ENCODE results near the gene STYXL1.
A peak's percentile ranks its signal among the peaks of the same experiment; 100 is the strongest.
"Not testable (repeated sequence)": the region's sequence is repeated elsewhere in the genome, so short reads cannot be mapped to it uniquely, and the experiment has no call there.

The STYXL1 gene

GRCh38 chr7:76064208-76064970 is 16.6 kb upstream of the STYXL1 start:
- DNase-seq (ENCODE audit: low spot score): peak; percentile 13
- in situ Hi-C loops (cut with MboI; ENCODE audit: low sequenced_read_pairs, unreplicated experiment): no loop called here
- no peak for TF ChIP-seq CTCF (IDR thresholded peaks at IDR 0.05; ENCODE audit: borderline replicate concordance, control extremely low read depth, extremely low read depth, insufficient read depth, missing control alignments)

- no peak for DNase-seq (ENCODE audit: low spot score)
- no peak for TF ChIP-seq CTCF (IDR thresholded peaks at IDR 0.05; ENCODE audit: borderline replicate concordance, control extremely low read depth, extremely low read depth, insufficient read depth, missing control alignments)
- in situ Hi-C loops (cut with MboI; ENCODE audit: low sequenced_read_pairs, unreplicated experiment): no loop called here
These were observed 15.7 kb upstream of the STYXL1 start for GRCh38 chr7:76063525-76063924.

GRCh38 chr7:76063114-76063513 is 15.3 kb upstream of the STYXL1 start:
- TF ChIP-seq CTCF (IDR thresholded peaks at IDR 0.05; ENCODE audit: borderline replicate concordance, control extremely low read depth, extremely low read depth, insufficient read depth, missing control alignments): no peak
- peak; percentile 27 for DNase-seq (ENCODE audit: low spot score)
- in situ Hi-C loops (cut with MboI; ENCODE audit: low sequenced_read_pairs, unreplicated experiment): no loop called here

- TF ChIP-seq CTCF (IDR thresholded peaks at IDR 0.05; ENCODE audit: borderline replicate concordance, control extremely low read depth, extremely low read depth, insufficient read depth, missing control alignments): no peak
- in situ Hi-C loops (cut with MboI; ENCODE audit: low sequenced_read_pairs, unreplicated experiment): no loop called here
- peak; percentile 16 for DNase-seq (ENCODE audit: low spot score)
These were observed 14.5 kb upstream of the STYXL1 start for GRCh38 chr7:76062254-76062653.

GRCh38 chr7:76060842-76061241 is 13.0 kb upstream of the STYXL1 start:
- TF ChIP-seq CTCF (IDR thresholded peaks at IDR 0.05; ENCODE audit: borderline replicate concordance, control extremely low read depth, extremely low read depth, insufficient read depth, missing control alignments): no peak

GRCh38 chr7:76058745-76059144 is 10.9 kb upstream of the STYXL1 start:
- in situ Hi-C loops (cut with MboI; ENCODE audit: low sequenced_read_pairs, unreplicated experiment); DNase-seq (ENCODE audit: low spot score): not testable (repeated sequence)

More at GRCh38 chr7:76060842-76061241, 13.0 kb upstream of the STYXL1 start:
- DNase-seq (ENCODE audit: low spot score): no peak
- in situ Hi-C loops (cut with MboI; ENCODE audit: low sequenced_read_pairs, unreplicated experiment): no loop called here

- in situ Hi-C loops (cut with MboI; ENCODE audit: low sequenced_read_pairs, unreplicated experiment): no loop called here
- no peak for TF ChIP-seq CTCF (IDR thresholded peaks at IDR 0.05; ENCODE audit: borderline replicate concordance, control extremely low read depth, extremely low read depth, insufficient read depth, missing control alignments)
- DNase-seq (ENCODE audit: low spot score): no peak
These were observed 10.0 kb upstream of the STYXL1 start for GRCh38 chr7:76057813-76058145.
